NCI-H748 (cell line): ENCODE results near the gene IL1RN.

Source experiments
- DNase-seq: peaks from one replicate; lab custom pipeline; 2025; ENCODE audit not compliant: unreplicated experiment; lab: John Stamatoyannopoulos, UW

Gene IL1RN

GRCh38 chr2:113172721-113173541 is 45.5 kb downstream of the IL1RN start:
- no peak for DNase-seq

- no peak for DNase-seq
These were observed 46.4 kb downstream of the IL1RN start, which contains the start of gene PSD4 for GRCh38 chr2:113173542-113174375. PSD4 (plus strand) TSS chr2:113173971; CDS start chr2:113182457, 8,486 bp downstream.

GRCh38 chr2:113174376-113174750 is 47.0 kb downstream of the IL1RN start:
- no peak for DNase-seq

- no peak for DNase-seq
These were observed 47.7 kb downstream of the IL1RN start for GRCh38 chr2:113175042-113175628.

GRCh38 chr2:113175736-113176695 is 48.6 kb downstream of the IL1RN start:
- DNase-seq = no peak

- DNase-seq = no peak
These were observed 49.4 kb downstream of the IL1RN start for GRCh38 chr2:113176696-113177355.

GRCh38 chr2:113178069-113178746 is 50.8 kb downstream of the IL1RN start:
- DNase-seq = no peak

- no peak for DNase-seq
These were observed 51.5 kb downstream of the IL1RN start for GRCh38 chr2:113178891-113179290.

- no peak for DNase-seq
These were observed 52.1 kb downstream of the IL1RN start for GRCh38 chr2:113179446-113180045.

GRCh38 chr2:113180131-113180946 is 52.9 kb downstream of the IL1RN start:
- no peak for DNase-seq

GRCh38 chr2:113181258-113182051 is 54.1 kb downstream of the IL1RN start:
- no peak for DNase-seq

- DNase-seq = no peak
These were observed 55.3 kb downstream of the IL1RN start for GRCh38 chr2:113182471-113183260.

GRCh38 chr2:113183264-113183663 is 55.9 kb downstream of the IL1RN start:
- DNase-seq = no peak
